ENCODE data around the gene DLG2. TPM values are rescaled to one million over a fixed set of nuclear protein-coding genes. Genes with fewer than 3 reads are reported as not detected.

The DLG2 gene
- total and polyA plus RNA-seq, 2 of the 4 experiments (the other 2 are of a cell fraction): 0.31 to 0.36 TPM

- Histone ChIP-seq H3K36me3 (ENCODE audit: control insufficient read depth, insufficient read depth, low read length) (no peaks in the 10 kb centered on the region), H2BK20ac (ENCODE audit: low read depth, low read length) (no peak overlapping the region), H4K8ac (ENCODE audit: low read depth in 2 of 2, low read length in 2 of 2) (no peak overlapping the region), H2AK9ac (replicated peaks; ENCODE audit: low read depth, low read length, poor library complexity) (no peak overlapping the region), H3K56ac (ENCODE audit: extremely low read depth, insufficient read depth, low read length) (no peak overlapping the region), H3K4ac (ENCODE audit: low read depth, low read length) (no peak overlapping the region), H3K4me1 (ENCODE audit: control insufficient read depth, insufficient read depth, low read length) (no peaks in the 10 kb centered on the region), H3K27ac (ENCODE audit: insufficient read depth, low read length) (no peak overlapping the region), H2BK5ac (ENCODE audit: low read depth, low read length, poor library complexity, severe bottlenecking) (no peak overlapping the region), H4K5ac (ENCODE audit: low read depth, low read length) (no peak overlapping the region), H3K9me3 (ENCODE audit: control insufficient read depth, insufficient read depth, low read length) (no peaks in the 10 kb centered on the region), H3K23ac (ENCODE audit: low read depth, low read length) (no peak overlapping the region), H4K20me1 (ENCODE audit: insufficient read depth, low read length) (no peaks in the 10 kb centered on the region), H4K91ac (ENCODE audit: insufficient read depth, low read depth, low read length) (no peak overlapping the region), H3K79me1 (ENCODE audit: low read depth in 1 of 2, low read length in 2 of 2) (no peaks in the 10 kb centered on the region), H3K18ac (ENCODE audit: low read depth, low read length) (no peak overlapping the region), H3K9me1 (ENCODE audit: insufficient read depth, low read length) (no peaks in the 10 kb centered on the region), H3K27me3 (ENCODE audit: control insufficient read depth, insufficient read depth, low read length) (no peaks in the 10 kb centered on the region), H3K4me2 (ENCODE audit: low read depth, low read length) (no peak overlapping the region), H3K4me3 (ENCODE audit: insufficient read depth, low read depth, low read length) (no peak overlapping the region), H2BK120ac (ENCODE audit: low read depth, low read length) (no peak overlapping the region), H3K14ac (replicated peaks; ENCODE audit: low read depth, low read length) (no peak overlapping the region), H2BK15ac (ENCODE audit: low read depth, low read length) (no peak overlapping the region), H3K9ac (ENCODE audit: low read depth, low read length) (no peak overlapping the region), H2AFZ (replicated peaks; ENCODE audit: low read length, poor library complexity) (no peak overlapping the region), H2AK5ac (ENCODE audit: low read depth, low read length) (no peak overlapping the region)
- ATAC-seq (ENCODE audit: low read depth) (no peak), DNase-seq (no peak)
- TF ChIP-seq MAZ (IDR thresholded peaks at IDR 0.05; ENCODE audit: borderline replicate concordance, low read depth, low read length): no peak
- TF ChIP-seq CEBPB (IDR thresholded peaks at IDR 0.05; ENCODE audit: low read depth, low read length): no peak
- TF ChIP-seq POLR2A (IDR thresholded peaks at IDR 0.05; ENCODE audit: low read depth, low read length): no peak
- TF ChIP-seq CTCF (conservative IDR thresholded peaks at IDR 0.05; ENCODE audit: low read depth, low read length): no peak
- no peak for TF ChIP-seq ELK1 (IDR thresholded peaks at IDR 0.05; ENCODE audit: borderline replicate concordance, low read depth, low read length)
- TF ChIP-seq MAFK (IDR thresholded peaks at IDR 0.05; ENCODE audit: low read depth, low read length): no peak
- no peak for TF ChIP-seq RAD21 (IDR thresholded peaks at IDR 0.05; ENCODE audit: low read length)
- TF ChIP-seq RCOR1 (IDR thresholded peaks at IDR 0.05; ENCODE audit: insufficient replicate concordance, low read length): no peak
- TF ChIP-seq SMC3 (IDR thresholded peaks at IDR 0.05; ENCODE audit: low read depth, low read length): no peak
- no peak for TF ChIP-seq FOS (IDR thresholded peaks at IDR 0.05; ENCODE audit: low read depth, low read length)
- TF ChIP-seq USF2 (IDR thresholded peaks at IDR 0.05; ENCODE audit: low read depth, low read length): no peak
- TF ChIP-seq MXI1 (IDR thresholded peaks at IDR 0.05; ENCODE audit: borderline replicate concordance, low read depth, low read length): no peak
- no peak for TF ChIP-seq RFX5 (IDR thresholded peaks at IDR 0.05; ENCODE audit: low read depth, low read length)
- TF ChIP-seq BHLHE40 (IDR thresholded peaks at IDR 0.05; ENCODE audit: low read depth, low read length): no peak
- TF ChIP-seq CHD1 (IDR thresholded peaks at IDR 0.05; ENCODE audit: low read depth, low read length): no peak
- no peak for TF ChIP-seq NFE2L2 (IDR thresholded peaks at IDR 0.05; ENCODE audit: low read depth, low read length)
- dilution Hi-C loops (cut with HindIII; ENCODE audit: low sequenced_read_pairs, unreplicated experiment): no loop called here
- ChIA-PET CTCF (interaction anchor here (0.6 kb wide), 1 partner anchor 753 kb away, joined by 3 read pairs; no protein-coding TSS in a partner anchor), POLR2A (ENCODE audit: unreplicated experiment) (no interaction called here)
- in situ Hi-C loops (cut with MboI; ENCODE audit: low sequenced_read_pairs): loop anchor here (25.0 kb wide), 1 partner anchor 1738 kb away; no protein-coding TSS in a partner anchor
- WGBS, 2 experiments (ENCODE audit: extremely low coverage in 2 of 2, insufficient read length in 1 of 2): no CpG with 5 or more reads among the region's 1 CpG
- intact Hi-C loops (cut with micrococcal nuclease): no loop called here
- no TSS peak for BruUV-seq (replicated peaks)
These were observed 51.8 kb downstream of the DLG2 start for GRCh38 chr11:85575388-85575787.

Data from IMR-90 (cell line).